ENCODE measurements around the gene XAB2.

- no peak for TF ChIP-seq CTCF (IDR thresholded peaks at IDR 0.05)
- no peak for TF ChIP-seq POLR2A (IDR thresholded peaks at IDR 0.05)
Measured at GRCh38 chr19:7598180-7598579, 31.2 kb downstream of the XAB2 start.

All from thyroid gland (tissue), 4 donors.